Upper lobe of left lung (tissue), 4 donors: ENCODE results near the gene PDCD11.

ENCODE experiments used
- CTCF ChIP-seq, 6 experiments: fragments of 450-650 bp in 4 of 6; fragments of 200-600 bp in 2 of 6; sonication (generic) in 2 of 6; IDR thresholded peaks; one replicate each; pipeline ENCODE4 v1.5.1; 2016 to 2019; ENCODE audit warnings: antibody characterized with exemption in 6 of 6
- EP300 ChIP-seq, 4 donors: sonication (generic); formaldehyde crosslinking; IDR thresholded peaks; one replicate each; pipeline ENCODE4 v1.5.1; 2017; ENCODE audit warnings: antibody characterized with exemption in 4 of 4, control low read depth in 2 of 4
- POLR2AphosphoS5 ChIP-seq, 2 donors: sonication (generic); formaldehyde crosslinking; IDR thresholded peaks; one replicate each; pipeline ENCODE4 v1.5.1; 2017; ENCODE audit warnings: antibody characterized with exemption in 2 of 2

- TF ChIP-seq POLR2AphosphoS5 (IDR thresholded peaks at IDR 0.05) (no peak), EP300 (IDR thresholded peaks at IDR 0.05) (no peak), CTCF (IDR thresholded peaks at IDR 0.05) (no peak)
Observed at GRCh38 chr10:103480521-103480920, 84.1 kb downstream of the PDCD11 start.
